ENCODE data around the gene ZBTB20. TPM values are rescaled to one million over a fixed set of nuclear protein-coding genes. Genes with fewer than 3 reads are reported as not detected.

ZBTB20 gene
- total RNA-seq, 1 donor from 2014 or later = 1.6 TPM

DNA sequence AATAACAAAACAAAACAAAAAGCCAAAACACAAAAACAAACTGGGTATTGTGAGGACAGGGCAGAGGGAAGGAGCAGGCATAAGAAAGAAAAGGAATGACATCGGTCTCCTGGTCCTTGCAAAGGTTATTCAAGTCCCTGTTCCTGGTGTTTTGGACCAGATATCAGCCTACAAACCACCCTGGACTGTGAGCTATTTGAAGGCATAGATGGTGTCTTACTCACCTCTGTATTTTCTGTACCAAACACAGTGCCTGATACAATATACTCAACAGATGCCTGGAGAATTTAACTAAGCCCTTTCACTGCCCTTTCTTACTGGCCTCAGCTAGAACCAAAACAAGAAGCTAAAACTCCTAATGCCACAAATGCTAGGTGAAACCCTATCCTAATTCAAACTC lies 656.3 kb downstream of the ZBTB20 start:
- H3K9me3 Mint-ChIP-seq = no peaks in the 10 kb centered on the region
- intact Hi-C loops (cut with micrococcal nuclease) = no loop called here
- H3K36me3 Mint-ChIP-seq (ENCODE audit: low read depth) = no peaks in the 10 kb centered on the region
- no peak overlapping the region for H3K27ac Mint-ChIP-seq
- no peak overlapping the region for H3K4me3 Mint-ChIP-seq
- no peak for DNase-seq
- H3K4me1 Mint-ChIP-seq = peaks cover 7% of the 10 kb centered on the region
- H3K27me3 Mint-ChIP-seq = no peaks in the 10 kb centered on the region

DNA sequence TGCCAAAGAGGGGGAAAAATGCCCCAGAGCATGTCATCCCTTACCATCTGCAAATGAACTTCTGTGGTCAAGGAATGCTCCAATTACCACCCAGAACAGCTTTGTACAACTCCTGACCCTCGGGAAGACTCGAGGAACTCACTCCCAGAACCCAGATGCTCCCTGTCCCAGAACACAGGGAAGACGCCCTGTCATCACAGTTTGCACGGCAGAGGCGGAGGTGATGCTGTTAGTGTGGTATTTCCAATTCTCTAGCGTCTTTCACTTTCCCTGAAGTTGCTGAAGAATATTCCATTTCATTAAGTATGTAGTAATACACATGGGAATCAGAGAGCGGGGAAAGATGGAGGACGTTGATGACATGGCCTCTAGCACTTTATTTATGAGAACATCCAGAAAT lies 659.6 kb downstream of the ZBTB20 start:
- no peaks in the 10 kb centered on the region for H3K27me3 Mint-ChIP-seq

DNA sequence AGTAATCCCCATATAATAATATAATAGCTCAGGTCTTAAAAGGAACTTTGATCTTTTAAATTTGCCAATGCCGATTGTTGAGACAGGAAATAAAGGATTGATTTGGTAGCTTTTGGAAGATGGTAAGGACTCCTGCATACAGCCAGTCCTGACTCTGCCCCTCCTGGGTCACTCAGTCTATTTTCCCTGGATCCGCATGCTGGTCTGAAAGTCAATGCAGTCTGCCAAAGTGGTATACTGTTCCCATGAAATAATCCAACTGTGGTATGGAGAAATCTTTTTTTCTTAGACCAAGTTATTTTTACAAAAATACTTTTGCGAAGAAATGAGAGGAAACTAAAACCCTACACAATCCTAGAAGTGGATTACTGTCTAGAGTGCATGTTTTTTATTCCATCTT lies 662.2 kb downstream of the ZBTB20 start:
- H3K36me3 Mint-ChIP-seq (ENCODE audit: low read depth) = no peaks in the 10 kb centered on the region
- H3K27ac Mint-ChIP-seq = no peak overlapping the region
- H3K27me3 Mint-ChIP-seq = no peaks in the 10 kb centered on the region
- intact Hi-C loops (cut with micrococcal nuclease) = no loop called here
- H3K4me1 Mint-ChIP-seq = peaks cover 10% of the 10 kb centered on the region
- H3K9me3 Mint-ChIP-seq = no peaks in the 10 kb centered on the region
- H3K4me3 Mint-ChIP-seq = no peak overlapping the region
- no peak for DNase-seq

More for the DNA sequence above, 659.6 kb downstream of the ZBTB20 start:
- H3K4me1 Mint-ChIP-seq = no peaks in the 10 kb centered on the region
- no peak overlapping the region for H3K27ac Mint-ChIP-seq
- intact Hi-C loops (cut with micrococcal nuclease) = no loop called here
- no peaks in the 10 kb centered on the region for H3K36me3 Mint-ChIP-seq (ENCODE audit: low read depth)
- no peaks in the 10 kb centered on the region for H3K9me3 Mint-ChIP-seq
- H3K4me3 Mint-ChIP-seq = no peak overlapping the region
- no peak for DNase-seq

DNA sequence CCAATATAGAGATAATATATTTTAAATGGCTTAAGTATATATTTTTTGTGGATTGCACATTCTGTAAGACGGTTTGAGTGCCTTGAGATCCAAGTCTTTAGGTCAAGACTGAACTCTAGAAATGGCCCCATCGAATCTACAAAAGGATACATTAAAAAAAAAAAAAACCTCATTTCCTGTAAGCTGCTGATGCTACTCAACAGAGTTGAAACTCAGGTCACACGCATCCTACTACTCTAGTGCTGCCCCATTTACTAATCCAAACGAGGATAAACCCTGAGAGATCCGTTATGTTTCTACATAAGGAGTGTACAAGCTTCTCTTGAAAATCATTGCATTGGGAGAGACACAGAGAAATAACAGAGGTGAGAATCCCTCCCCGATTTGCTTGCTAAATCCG lies 666.0 kb downstream of the ZBTB20 start:
- no peaks in the 10 kb centered on the region for H3K9me3 Mint-ChIP-seq
- H3K27ac Mint-ChIP-seq = no peak overlapping the region
- H3K4me1 Mint-ChIP-seq = peaks cover 10% of the 10 kb centered on the region
- no peak for DNase-seq
- no peaks in the 10 kb centered on the region for H3K36me3 Mint-ChIP-seq (ENCODE audit: low read depth)
- intact Hi-C loops (cut with micrococcal nuclease) = no loop called here
- no peak overlapping the region for H3K4me3 Mint-ChIP-seq
- no peaks in the 10 kb centered on the region for H3K27me3 Mint-ChIP-seq

DNA sequence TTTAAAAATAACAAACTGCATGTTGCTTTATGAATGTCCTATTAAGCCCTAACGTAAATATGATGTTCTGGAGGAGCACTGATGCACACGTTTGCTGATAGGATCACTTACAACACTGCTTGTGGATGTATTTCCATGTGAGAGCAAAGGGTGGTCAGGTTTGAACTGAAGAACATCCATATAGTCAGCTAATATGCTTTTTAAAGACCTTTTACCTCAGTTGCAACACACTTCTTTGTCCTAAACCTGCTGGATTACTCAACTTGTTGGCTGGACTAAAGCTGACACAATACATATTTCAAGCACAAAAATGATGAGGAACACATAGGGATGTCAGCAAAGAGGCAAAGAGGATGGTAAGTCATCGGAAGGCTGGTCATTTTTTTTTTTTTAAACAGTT lies 666.6 kb downstream of the ZBTB20 start:
- no peak for DNase-seq
- intact Hi-C loops (cut with micrococcal nuclease) = no loop called here
- Mint-ChIP-seq H3K9me3 (no peaks in the 10 kb centered on the region), H3K27ac (no peak overlapping the region), H3K36me3 (ENCODE audit: low read depth) (no peaks in the 10 kb centered on the region), H3K27me3 (no peaks in the 10 kb centered on the region), H3K4me3 (no peak overlapping the region), H3K4me1 (peaks cover 10% of the 10 kb centered on the region)

DNA sequence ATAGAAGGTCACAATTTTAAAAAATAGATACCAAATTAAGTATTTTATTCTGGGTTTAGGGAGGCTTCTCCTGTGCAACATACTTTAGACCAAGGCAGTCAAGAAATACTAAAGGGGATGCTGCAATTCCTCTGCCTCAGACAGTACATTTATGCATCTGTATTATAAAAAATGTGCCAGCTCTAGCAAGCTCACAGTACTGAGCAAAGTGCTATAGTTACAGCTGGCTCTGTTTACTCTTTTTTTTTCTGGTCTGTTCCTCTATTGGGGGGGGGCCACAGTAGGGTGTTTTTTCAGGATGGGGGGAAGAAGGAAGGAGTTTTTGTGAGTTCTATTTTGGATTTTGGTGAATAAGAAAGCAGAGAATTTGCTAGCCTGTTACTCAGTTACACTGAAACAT lies 668.3 kb downstream of the ZBTB20 start:
- Mint-ChIP-seq H3K27me3 (peaks cover 1% of the 10 kb centered on the region), H3K36me3 (ENCODE audit: low read depth) (no peaks in the 10 kb centered on the region), H3K4me1 (peaks cover 10% of the 10 kb centered on the region), H3K27ac (no peak overlapping the region), H3K4me3 (no peak overlapping the region), H3K9me3 (no peaks in the 10 kb centered on the region)
- no peak for DNase-seq
- intact Hi-C loops (cut with micrococcal nuclease) = no loop called here

DNA sequence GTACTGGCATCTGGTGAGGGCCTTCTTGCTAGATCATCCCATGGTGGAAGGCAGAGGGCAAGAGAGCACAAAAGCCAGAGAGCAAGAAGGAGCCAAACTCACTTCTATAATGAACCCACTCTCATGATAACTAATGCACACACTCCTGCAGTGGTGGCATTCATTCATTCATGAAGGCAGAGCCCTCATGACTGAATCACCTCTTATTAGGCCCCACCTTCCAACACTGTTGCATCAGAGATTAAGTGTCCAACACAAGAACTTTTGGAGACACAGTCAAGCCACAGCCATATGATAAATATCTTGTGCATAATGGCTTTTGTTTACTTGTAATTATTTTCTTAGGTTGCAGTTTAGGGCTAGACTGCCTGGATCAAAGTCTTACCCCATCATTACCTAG lies 670.6 kb downstream of the ZBTB20 start:
- H3K4me1 Mint-ChIP-seq = peaks cover 5% of the 10 kb centered on the region
- peaks cover 1% of the 10 kb centered on the region for H3K27me3 Mint-ChIP-seq
- H3K27ac Mint-ChIP-seq = no peak overlapping the region
- no peaks in the 10 kb centered on the region for H3K36me3 Mint-ChIP-seq (ENCODE audit: low read depth)
- H3K9me3 Mint-ChIP-seq = no peaks in the 10 kb centered on the region
- no peak for DNase-seq
- no peak overlapping the region for H3K4me3 Mint-ChIP-seq
- intact Hi-C loops (cut with micrococcal nuclease) = no loop called here

DNA sequence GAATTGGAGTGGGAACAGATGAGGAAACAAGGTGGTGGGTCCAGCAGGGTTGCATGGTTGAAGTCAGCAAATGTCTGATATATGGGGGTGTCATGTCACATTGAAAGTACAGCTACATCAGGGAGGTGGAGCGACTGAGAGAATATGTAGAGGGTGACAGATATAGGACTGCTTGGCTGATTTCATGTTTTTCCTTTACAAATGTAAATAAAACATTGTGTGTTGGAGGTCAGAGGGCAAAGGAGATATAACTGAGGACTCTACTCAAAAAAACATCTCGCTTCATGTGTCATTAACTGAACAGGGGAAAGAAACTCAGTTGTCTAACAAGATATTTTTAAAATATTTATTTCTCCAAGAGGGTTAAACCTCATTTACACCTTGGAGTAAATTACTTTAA lies 675.6 kb downstream of the ZBTB20 start:
- DNase-seq = no peak
- intact Hi-C loops (cut with micrococcal nuclease) = no loop called here
- Mint-ChIP-seq H3K27me3 (peaks cover 10% of the 10 kb centered on the region), H3K4me3 (no peak overlapping the region), H3K4me1 (no peaks in the 10 kb centered on the region), H3K36me3 (ENCODE audit: low read depth) (no peaks in the 10 kb centered on the region), H3K27ac (no peak overlapping the region), H3K9me3 (no peaks in the 10 kb centered on the region)

DNA sequence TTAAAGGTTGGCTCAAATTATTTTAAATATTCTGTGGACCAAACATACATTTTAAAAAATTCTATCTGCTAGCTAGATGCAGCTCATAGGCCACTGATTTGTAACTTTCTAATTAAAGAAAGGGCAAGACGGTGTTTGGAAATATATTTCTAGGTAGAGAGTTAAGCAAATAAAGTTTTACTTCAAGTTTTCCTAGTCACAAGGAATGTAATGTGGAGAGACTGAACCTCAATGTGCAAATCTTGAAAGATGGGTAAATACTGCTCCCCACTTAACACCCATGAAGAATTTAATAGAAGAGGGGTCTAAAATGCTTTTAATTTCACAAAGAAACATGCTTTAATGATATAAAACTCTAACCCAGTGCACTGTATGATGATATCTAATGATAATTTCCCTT lies 678.0 kb downstream of the ZBTB20 start:
- H3K27ac Mint-ChIP-seq = no peak overlapping the region
- intact Hi-C loops (cut with micrococcal nuclease) = no loop called here
- H3K4me1 Mint-ChIP-seq = no peaks in the 10 kb centered on the region
- peaks cover 8% of the 10 kb centered on the region for H3K27me3 Mint-ChIP-seq
- H3K4me3 Mint-ChIP-seq = no peak overlapping the region
- DNase-seq = no peak
- no peaks in the 10 kb centered on the region for H3K9me3 Mint-ChIP-seq
- H3K36me3 Mint-ChIP-seq (ENCODE audit: low read depth) = no peaks in the 10 kb centered on the region

DNA sequence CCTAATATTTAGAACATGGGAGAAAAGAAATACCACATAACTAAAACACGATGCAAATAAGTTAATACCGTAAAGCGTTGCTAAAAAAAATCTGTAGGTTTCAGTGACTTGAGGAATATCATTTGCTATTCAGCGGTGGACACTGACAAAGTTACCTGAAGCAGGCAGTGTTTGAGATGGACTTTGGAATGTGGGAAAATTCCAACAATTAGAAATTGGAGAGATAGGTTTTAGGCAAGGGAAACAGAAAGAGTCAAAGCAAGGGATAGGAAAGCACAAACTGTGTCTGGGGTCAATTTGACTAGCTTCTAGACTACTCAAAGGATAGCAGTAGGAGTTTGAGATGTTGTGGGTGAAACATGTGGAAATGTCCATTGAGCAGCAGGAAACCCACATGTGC lies 680.3 kb downstream of the ZBTB20 start:
- Mint-ChIP-seq H3K4me3 (no peak overlapping the region), H3K36me3 (ENCODE audit: low read depth) (no peaks in the 10 kb centered on the region), H3K27ac (no peak overlapping the region), H3K27me3 (peaks cover 8% of the 10 kb centered on the region), H3K4me1 (no peaks in the 10 kb centered on the region), H3K9me3 (no peaks in the 10 kb centered on the region)
- intact Hi-C loops (cut with micrococcal nuclease) = no loop called here
- DNase-seq = no peak

DNA sequence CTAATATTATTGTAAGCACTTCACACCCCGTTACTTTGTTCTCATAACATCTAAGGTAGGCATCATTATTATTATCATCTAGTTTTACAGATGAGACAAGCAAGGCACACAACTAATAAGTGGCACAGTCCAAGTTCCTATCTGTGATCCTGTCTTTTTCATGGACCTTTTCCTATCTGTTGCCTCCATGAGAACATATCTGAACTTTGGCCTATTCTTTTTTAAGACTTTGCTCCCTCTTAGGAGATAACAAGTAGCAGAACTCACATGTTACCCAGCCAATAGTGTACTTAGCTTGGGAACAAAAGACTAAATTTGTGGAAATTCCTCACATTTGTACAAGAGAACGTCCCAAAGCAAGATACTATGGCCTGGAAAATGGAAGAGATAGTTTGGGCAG lies 680.8 kb downstream of the ZBTB20 start:
- H3K36me3 Mint-ChIP-seq (ENCODE audit: low read depth) = no peaks in the 10 kb centered on the region
- no peak overlapping the region for H3K4me3 Mint-ChIP-seq
- no peak for DNase-seq
- intact Hi-C loops (cut with micrococcal nuclease) = no loop called here
- peaks cover 8% of the 10 kb centered on the region for H3K27me3 Mint-ChIP-seq
- no peaks in the 10 kb centered on the region for H3K4me1 Mint-ChIP-seq
- no peaks in the 10 kb centered on the region for H3K9me3 Mint-ChIP-seq
- no peak overlapping the region for H3K27ac Mint-ChIP-seq

DNA sequence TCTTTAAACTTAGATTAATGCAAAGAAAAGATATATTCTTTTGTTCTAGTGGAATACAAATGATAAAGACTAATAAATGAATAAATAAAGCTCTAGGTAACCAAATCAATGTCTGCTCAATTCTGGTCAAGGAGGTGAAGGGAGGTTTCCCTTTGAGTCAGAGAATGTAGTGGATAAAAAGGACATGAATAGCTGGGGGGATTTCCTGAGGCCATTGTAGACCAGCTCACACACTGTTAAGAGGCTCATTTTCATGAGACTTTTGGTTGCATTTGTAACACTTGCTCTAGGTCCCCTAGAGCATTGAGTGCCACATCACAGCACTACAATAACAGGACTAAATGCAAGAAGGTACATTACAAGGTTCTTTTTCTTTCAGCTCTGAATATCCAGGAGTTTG lies 682.5 kb downstream of the ZBTB20 start:
- H3K27me3 Mint-ChIP-seq = peaks cover 5% of the 10 kb centered on the region
- intact Hi-C loops (cut with micrococcal nuclease) = no loop called here
- H3K4me3 Mint-ChIP-seq = no peak overlapping the region
- H3K27ac Mint-ChIP-seq = no peak overlapping the region
- no peaks in the 10 kb centered on the region for H3K36me3 Mint-ChIP-seq (ENCODE audit: low read depth)
- H3K9me3 Mint-ChIP-seq = no peaks in the 10 kb centered on the region
- DNase-seq = no peak
- H3K4me1 Mint-ChIP-seq = no peaks in the 10 kb centered on the region

DNA sequence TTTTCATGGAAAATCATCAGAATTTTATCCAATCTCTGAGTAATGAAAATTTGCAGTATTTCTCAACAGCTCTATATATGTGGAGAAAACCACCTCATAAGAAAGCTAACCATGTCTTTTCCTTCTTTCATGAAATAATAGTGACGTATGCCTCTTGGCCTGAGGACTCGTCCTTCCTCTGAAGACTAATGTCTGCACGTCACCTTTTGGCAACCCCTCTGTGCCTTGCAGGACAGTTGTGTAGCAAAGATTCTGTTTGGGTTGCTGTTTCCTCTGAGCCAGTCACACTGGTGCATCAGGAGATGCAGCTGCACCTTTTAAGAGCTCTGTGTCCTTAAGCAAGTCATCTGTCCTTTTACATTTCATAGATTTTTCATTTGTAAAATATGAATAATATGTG lies 684.3 kb downstream of the ZBTB20 start:
- Mint-ChIP-seq H3K9me3 (no peaks in the 10 kb centered on the region), H3K36me3 (ENCODE audit: low read depth) (no peaks in the 10 kb centered on the region), H3K27ac (no peak overlapping the region), H3K4me3 (no peak overlapping the region), H3K4me1 (no peaks in the 10 kb centered on the region), H3K27me3 (peaks cover 3% of the 10 kb centered on the region)
- intact Hi-C loops (cut with micrococcal nuclease) = no loop called here
- DNase-seq = no peak

DNA sequence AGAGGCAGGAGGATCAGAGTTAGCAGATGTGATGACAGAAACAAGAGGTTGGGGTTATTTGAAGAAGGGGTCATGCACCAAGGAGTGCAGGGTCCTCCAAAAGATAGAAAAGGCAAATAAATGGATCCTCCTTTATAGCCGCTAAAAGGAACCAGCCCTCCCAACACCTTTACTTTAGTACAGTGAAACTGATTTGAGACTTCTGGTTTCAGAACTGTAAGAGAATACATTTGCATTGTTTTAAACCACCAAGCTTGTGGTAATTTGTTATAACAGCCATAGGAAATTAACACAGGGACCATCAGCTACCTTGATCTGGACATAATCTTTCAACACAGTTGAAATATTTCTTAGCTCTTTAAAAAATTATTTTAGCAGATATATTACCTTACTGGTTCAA lies 686.6 kb downstream of the ZBTB20 start:
- Mint-ChIP-seq H3K36me3 (ENCODE audit: low read depth) (no peaks in the 10 kb centered on the region), H3K27me3 (no peaks in the 10 kb centered on the region), H3K4me3 (no peak overlapping the region), H3K27ac (no peak overlapping the region), H3K9me3 (no peaks in the 10 kb centered on the region), H3K4me1 (no peaks in the 10 kb centered on the region)
- intact Hi-C loops (cut with micrococcal nuclease) = no loop called here
- no peak for DNase-seq

DNA sequence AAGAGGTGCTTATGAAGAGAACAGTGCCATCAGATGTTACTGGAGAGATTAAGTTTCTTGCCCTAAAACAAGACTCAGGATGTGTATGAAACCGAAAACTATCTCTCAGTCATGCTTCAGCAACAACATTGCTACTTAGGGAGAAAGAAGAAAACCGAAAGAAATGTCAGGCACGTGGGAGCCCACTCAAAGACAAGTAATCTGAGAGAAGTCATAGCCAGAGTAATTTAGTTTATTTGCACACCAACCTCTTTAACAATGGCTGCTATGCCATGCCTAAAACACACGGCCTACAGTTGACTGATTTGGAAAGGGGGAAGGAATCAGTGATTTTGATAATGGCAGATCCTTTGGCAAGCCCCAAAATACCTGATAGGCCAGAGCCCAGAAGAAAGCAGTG lies 690.3 kb downstream of the ZBTB20 start:
- peaks cover 2% of the 10 kb centered on the region for H3K4me1 Mint-ChIP-seq
- no peaks in the 10 kb centered on the region for H3K9me3 Mint-ChIP-seq
- H3K4me3 Mint-ChIP-seq = no peak overlapping the region
- intact Hi-C loops (cut with micrococcal nuclease) = no loop called here
- peaks cover 7% of the 10 kb centered on the region for H3K27me3 Mint-ChIP-seq
- no peak for DNase-seq
- no peak overlapping the region for H3K27ac Mint-ChIP-seq
- no peaks in the 10 kb centered on the region for H3K36me3 Mint-ChIP-seq (ENCODE audit: low read depth)
